Measurements from ENCODE around the gene PLCH1. TPM values are rescaled to one million over a fixed set of nuclear protein-coding genes. Genes with fewer than 3 reads are reported as not detected.
A peak's percentile ranks its signal among the peaks of the same experiment; 100 is the strongest.

Gene PLCH1
- total RNA-seq, 1 experiment from 2014 or later, result 0.34 TPM

DNA sequence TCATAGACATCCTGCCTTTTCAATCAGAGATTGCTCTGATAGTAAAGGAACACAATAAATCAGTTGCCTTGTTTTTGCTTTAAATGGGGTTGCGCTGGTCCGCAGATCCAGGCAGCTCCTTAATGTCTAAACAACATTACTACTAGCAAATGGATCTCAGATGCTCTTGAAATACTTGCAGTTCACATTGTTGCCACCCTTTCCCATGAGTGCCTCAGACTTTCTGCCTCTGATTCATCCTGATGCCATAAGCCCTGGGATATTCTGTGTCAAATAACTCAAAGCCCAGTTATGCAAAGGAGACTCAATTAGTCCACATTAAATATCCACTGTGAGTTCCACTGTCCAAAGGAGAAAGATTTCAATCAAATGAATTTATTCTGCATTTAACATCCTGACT lies 196.7 kb downstream of the PLCH1 start:
- H3K27me3 ChIP-seq (ENCODE audit: low read length), result no peaks in the 10 kb centered on the region
- H3K4me2 ChIP-seq (ENCODE audit: low read depth, low read length, poor library complexity, severe bottlenecking), result no peak overlapping the region
- H3K4me3 ChIP-seq (ENCODE audit: low read length), result no peak overlapping the region
- H3K36me3 ChIP-seq (ENCODE audit: insufficient read depth, low read length), result no peaks in the 10 kb centered on the region
- H2AFZ ChIP-seq (ENCODE audit: low read length), result no peak overlapping the region
- DNase-seq, result no peak
- no peaks in the 10 kb centered on the region for H3K79me2 ChIP-seq (ENCODE audit: low read length)
- no peaks in the 10 kb centered on the region for H3K4me1 ChIP-seq (ENCODE audit: low read length)
- H4K20me1 ChIP-seq (ENCODE audit: insufficient read depth, low read depth, low read length), result no peaks in the 10 kb centered on the region
- no peak overlapping the region for H3K9ac ChIP-seq (ENCODE audit: low read length)
- no peak overlapping the region for H3K27ac ChIP-seq (ENCODE audit: low read length)
- no peaks in the 10 kb centered on the region for H3K9me2 ChIP-seq (replicated peaks; ENCODE audit: insufficient read depth, low read length)
- no peaks in the 10 kb centered on the region for H3K9me3 ChIP-seq (ENCODE audit: low read length)

DNA sequence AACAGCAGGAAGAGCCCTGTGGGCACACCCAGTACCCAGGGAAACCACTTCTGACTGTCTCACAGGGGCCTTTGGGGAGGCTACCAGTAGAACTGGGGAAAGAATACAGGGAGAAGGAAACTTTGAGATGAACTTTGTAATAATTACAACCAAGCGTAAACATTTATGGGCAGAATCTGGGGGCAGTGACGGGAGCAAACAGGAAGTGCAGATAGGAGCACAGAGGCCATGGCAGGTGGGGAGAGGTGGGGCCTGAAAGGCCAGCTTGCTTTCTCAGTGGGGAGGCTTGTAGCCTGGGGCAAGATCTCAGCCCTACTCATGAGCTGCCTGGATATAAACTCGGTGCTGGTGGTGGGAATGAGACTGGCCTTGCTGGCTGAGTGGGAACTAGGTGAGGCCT lies 209.8 kb downstream of the PLCH1 start:
- no peak for DNase-seq
- no peak overlapping the region for H3K4me2 ChIP-seq (ENCODE audit: low read depth, low read length, poor library complexity, severe bottlenecking)
- H3K4me3 ChIP-seq (ENCODE audit: low read length), result no peak overlapping the region
- no peak overlapping the region for H2AFZ ChIP-seq (ENCODE audit: low read length)
- H3K9ac ChIP-seq (ENCODE audit: low read length), result no peak overlapping the region
- no peaks in the 10 kb centered on the region for H4K20me1 ChIP-seq (ENCODE audit: insufficient read depth, low read depth, low read length)
- no peaks in the 10 kb centered on the region for H3K79me2 ChIP-seq (ENCODE audit: low read length)
- no peaks in the 10 kb centered on the region for H3K4me1 ChIP-seq (ENCODE audit: low read length)
- no peak overlapping the region for H3K27ac ChIP-seq (ENCODE audit: low read length)
- H3K9me3 ChIP-seq (ENCODE audit: low read length), result no peaks in the 10 kb centered on the region
- H3K27me3 ChIP-seq (ENCODE audit: low read length), result no peaks in the 10 kb centered on the region
- H3K36me3 ChIP-seq (ENCODE audit: insufficient read depth, low read length), result no peaks in the 10 kb centered on the region
- H3K9me2 ChIP-seq (replicated peaks; ENCODE audit: insufficient read depth, low read length), result no peaks in the 10 kb centered on the region

- Histone ChIP-seq H3K27ac (ENCODE audit: low read length) (no peak overlapping the region), H4K20me1 (ENCODE audit: insufficient read depth, low read depth, low read length) (no peaks in the 10 kb centered on the region), H3K9me3 (ENCODE audit: low read length) (no peaks in the 10 kb centered on the region), H3K79me2 (ENCODE audit: low read length) (no peaks in the 10 kb centered on the region), H3K4me3 (ENCODE audit: low read length) (no peak overlapping the region), H3K4me1 (ENCODE audit: low read length) (no peaks in the 10 kb centered on the region), H3K9me2 (replicated peaks; ENCODE audit: insufficient read depth, low read length) (no peaks in the 10 kb centered on the region), H3K36me3 (ENCODE audit: insufficient read depth, low read length) (no peaks in the 10 kb centered on the region), H3K4me2 (ENCODE audit: low read depth, low read length, poor library complexity, severe bottlenecking) (no peak overlapping the region), H3K9ac (ENCODE audit: low read length) (no peak overlapping the region), H2AFZ (ENCODE audit: low read length) (no peak overlapping the region), H3K27me3 (ENCODE audit: low read length) (no peaks in the 10 kb centered on the region)
- no peak for DNase-seq
These were observed 216.3 kb downstream of the PLCH1 start for GRCh38 chr3:155528579-155528978.

DNA sequence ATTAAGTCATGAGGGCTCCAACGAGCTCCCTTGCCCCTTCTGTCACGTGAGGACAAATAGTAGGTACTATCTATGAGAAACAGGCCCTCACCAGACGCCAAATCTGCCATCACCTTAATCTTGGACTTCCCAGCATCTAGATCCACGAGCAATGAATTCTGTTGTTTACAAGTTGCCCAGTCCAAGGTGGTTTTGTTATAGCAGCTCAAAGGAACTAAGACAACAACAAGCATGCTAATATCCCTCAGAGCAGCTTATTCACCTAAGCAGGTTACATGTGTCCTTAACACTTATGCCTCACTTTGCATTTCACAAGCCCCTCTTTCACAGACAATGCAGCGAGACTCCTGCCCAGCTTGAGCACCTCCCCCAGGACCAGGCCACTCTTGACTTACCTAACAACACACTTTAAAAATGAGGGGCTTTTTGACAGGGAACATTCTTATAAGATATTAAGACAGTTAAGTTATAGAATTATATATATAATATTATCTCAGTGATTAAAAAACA lies 219.5 kb downstream of the PLCH1 start:
- DNase-seq, result peak; percentile 2
- Histone ChIP-seq H3K27me3 (ENCODE audit: low read length) (no peaks in the 10 kb centered on the region), H3K9me2 (replicated peaks; ENCODE audit: insufficient read depth, low read length) (no peaks in the 10 kb centered on the region), H3K36me3 (ENCODE audit: insufficient read depth, low read length) (no peaks in the 10 kb centered on the region), H3K9ac (ENCODE audit: low read length) (no peak overlapping the region), H3K27ac (ENCODE audit: low read length) (no peak overlapping the region), H2AFZ (ENCODE audit: low read length) (no peak overlapping the region), H3K79me2 (ENCODE audit: low read length) (no peaks in the 10 kb centered on the region), H4K20me1 (ENCODE audit: insufficient read depth, low read depth, low read length) (no peaks in the 10 kb centered on the region), H3K4me1 (ENCODE audit: low read length) (no peaks in the 10 kb centered on the region), H3K9me3 (ENCODE audit: low read length) (no peaks in the 10 kb centered on the region), H3K4me3 (ENCODE audit: low read length) (no peak overlapping the region), H3K4me2 (ENCODE audit: low read depth, low read length, poor library complexity, severe bottlenecking) (no peak overlapping the region)

DNA sequence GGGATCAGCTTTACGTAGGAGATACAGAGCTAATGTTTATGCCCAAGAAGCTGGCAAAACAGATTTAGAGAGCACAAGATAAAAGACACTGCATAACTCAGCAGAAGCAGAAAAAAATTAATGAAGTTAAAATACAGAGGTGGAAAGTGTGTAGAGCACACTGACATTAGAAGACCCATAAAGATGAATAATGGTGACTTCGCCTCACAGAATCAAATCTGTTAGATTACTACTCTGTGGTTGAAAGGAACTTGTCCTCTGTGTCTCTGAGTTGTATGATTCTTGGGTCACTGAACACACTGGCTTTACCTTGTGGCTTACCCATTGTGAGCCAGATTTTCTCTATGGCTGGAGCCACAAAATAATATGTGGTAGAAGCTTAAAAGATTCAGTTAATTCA lies 224.4 kb downstream of the PLCH1 start:
- no peak overlapping the region for H3K27ac ChIP-seq (ENCODE audit: low read length)
- H4K20me1 ChIP-seq (ENCODE audit: insufficient read depth, low read depth, low read length), result no peaks in the 10 kb centered on the region
- H3K9ac ChIP-seq (ENCODE audit: low read length), result no peak overlapping the region
- no peaks in the 10 kb centered on the region for H3K9me3 ChIP-seq (ENCODE audit: low read length)
- no peak overlapping the region for H3K4me3 ChIP-seq (ENCODE audit: low read length)
- no peaks in the 10 kb centered on the region for H3K36me3 ChIP-seq (ENCODE audit: insufficient read depth, low read length)
- no peaks in the 10 kb centered on the region for H3K27me3 ChIP-seq (ENCODE audit: low read length)
- H3K4me1 ChIP-seq (ENCODE audit: low read length), result no peaks in the 10 kb centered on the region
- H3K9me2 ChIP-seq (replicated peaks; ENCODE audit: insufficient read depth, low read length), result no peaks in the 10 kb centered on the region
- no peak for DNase-seq
- no peak overlapping the region for H3K4me2 ChIP-seq (ENCODE audit: low read depth, low read length, poor library complexity, severe bottlenecking)
- H3K79me2 ChIP-seq (ENCODE audit: low read length), result no peaks in the 10 kb centered on the region
- H2AFZ ChIP-seq (ENCODE audit: low read length), result no peak overlapping the region

- H3K36me3 ChIP-seq (ENCODE audit: insufficient read depth, low read length), result no peaks in the 10 kb centered on the region
- H4K20me1 ChIP-seq (ENCODE audit: insufficient read depth, low read depth, low read length), result no peaks in the 10 kb centered on the region
- H3K4me3 ChIP-seq (ENCODE audit: low read length), result no peak overlapping the region
- H3K4me2 ChIP-seq (ENCODE audit: low read depth, low read length, poor library complexity, severe bottlenecking), result no peak overlapping the region
- H3K27ac ChIP-seq (ENCODE audit: low read length), result no peak overlapping the region
- H3K4me1 ChIP-seq (ENCODE audit: low read length), result no peaks in the 10 kb centered on the region
- H3K9ac ChIP-seq (ENCODE audit: low read length), result no peak overlapping the region
- no peaks in the 10 kb centered on the region for H3K9me3 ChIP-seq (ENCODE audit: low read length)
- no peaks in the 10 kb centered on the region for H3K79me2 ChIP-seq (ENCODE audit: low read length)
- no peak overlapping the region for H2AFZ ChIP-seq (ENCODE audit: low read length)
- no peak for DNase-seq
- no peaks in the 10 kb centered on the region for H3K27me3 ChIP-seq (ENCODE audit: low read length)
- no peaks in the 10 kb centered on the region for H3K9me2 ChIP-seq (replicated peaks; ENCODE audit: insufficient read depth, low read length)
These were observed 225.8 kb downstream of the PLCH1 start for GRCh38 chr3:155519078-155519477.

DNA sequence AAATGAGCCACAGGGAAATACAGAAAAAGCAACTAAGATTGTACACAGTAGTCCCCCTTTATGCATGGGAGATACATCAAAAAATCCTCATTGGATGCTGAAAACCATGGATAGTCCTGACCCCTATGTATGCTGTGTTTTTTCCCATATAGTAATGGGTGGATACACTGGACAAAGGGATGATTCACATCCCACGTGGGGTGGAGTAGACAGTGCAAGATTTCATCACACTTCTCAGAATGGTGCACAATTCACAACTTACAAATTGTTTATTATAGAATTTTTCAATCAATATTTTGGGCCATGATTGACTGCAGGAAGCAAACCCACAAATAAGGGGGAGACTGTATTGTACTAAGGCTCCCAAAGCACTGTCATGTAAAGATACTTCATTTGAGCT lies 227.0 kb downstream of the PLCH1 start:
- Histone ChIP-seq H3K9me2 (replicated peaks; ENCODE audit: insufficient read depth, low read length) (no peaks in the 10 kb centered on the region), H2AFZ (ENCODE audit: low read length) (no peak overlapping the region), H3K9ac (ENCODE audit: low read length) (no peak overlapping the region), H3K36me3 (ENCODE audit: insufficient read depth, low read length) (no peaks in the 10 kb centered on the region), H3K4me3 (ENCODE audit: low read length) (no peak overlapping the region), H3K9me3 (ENCODE audit: low read length) (no peaks in the 10 kb centered on the region), H3K4me1 (ENCODE audit: low read length) (no peaks in the 10 kb centered on the region), H3K27ac (ENCODE audit: low read length) (no peak overlapping the region), H3K4me2 (ENCODE audit: low read depth, low read length, poor library complexity, severe bottlenecking) (no peak overlapping the region), H3K79me2 (ENCODE audit: low read length) (no peaks in the 10 kb centered on the region), H4K20me1 (ENCODE audit: insufficient read depth, low read depth, low read length) (no peaks in the 10 kb centered on the region), H3K27me3 (ENCODE audit: low read length) (no peaks in the 10 kb centered on the region)
- no peak for DNase-seq

DNA sequence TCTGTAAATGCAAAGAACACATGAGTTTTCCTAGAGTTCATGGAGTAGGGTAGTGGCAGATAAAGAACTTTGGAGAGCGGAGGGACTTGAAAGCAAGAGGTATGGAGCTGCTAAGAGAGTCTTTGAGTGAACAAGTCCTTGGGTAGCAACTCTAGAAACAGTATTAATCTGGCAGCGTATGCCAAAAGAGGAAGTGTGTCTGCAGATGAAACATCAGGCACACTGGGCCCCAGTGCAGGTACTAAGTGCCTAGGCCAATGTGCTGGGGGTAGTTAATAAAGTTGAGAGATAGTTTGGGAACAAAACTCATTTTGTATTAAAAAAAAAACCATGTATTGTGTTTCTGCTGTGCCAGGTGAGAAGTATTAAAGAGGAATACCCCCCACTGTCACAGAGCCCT lies 228.4 kb downstream of the PLCH1 start:
- no peak overlapping the region for H3K4me2 ChIP-seq (ENCODE audit: low read depth, low read length, poor library complexity, severe bottlenecking)
- H3K4me3 ChIP-seq (ENCODE audit: low read length), result no peak overlapping the region
- H2AFZ ChIP-seq (ENCODE audit: low read length), result no peak overlapping the region
- no peaks in the 10 kb centered on the region for H4K20me1 ChIP-seq (ENCODE audit: insufficient read depth, low read depth, low read length)
- H3K27me3 ChIP-seq (ENCODE audit: low read length), result no peaks in the 10 kb centered on the region
- H3K27ac ChIP-seq (ENCODE audit: low read length), result no peak overlapping the region
- H3K9ac ChIP-seq (ENCODE audit: low read length), result no peak overlapping the region
- DNase-seq, result no peak
- no peaks in the 10 kb centered on the region for H3K4me1 ChIP-seq (ENCODE audit: low read length)
- no peaks in the 10 kb centered on the region for H3K9me2 ChIP-seq (replicated peaks; ENCODE audit: insufficient read depth, low read length)
- H3K36me3 ChIP-seq (ENCODE audit: insufficient read depth, low read length), result no peaks in the 10 kb centered on the region
- H3K9me3 ChIP-seq (ENCODE audit: low read length), result no peaks in the 10 kb centered on the region
- H3K79me2 ChIP-seq (ENCODE audit: low read length), result no peaks in the 10 kb centered on the region

- Histone ChIP-seq H3K9ac (ENCODE audit: low read length) (no peak overlapping the region), H4K20me1 (ENCODE audit: insufficient read depth, low read depth, low read length) (no peaks in the 10 kb centered on the region), H3K9me3 (ENCODE audit: low read length) (no peaks in the 10 kb centered on the region), H3K27ac (ENCODE audit: low read length) (no peak overlapping the region), H3K4me3 (ENCODE audit: low read length) (no peak overlapping the region), H3K4me1 (ENCODE audit: low read length) (no peaks in the 10 kb centered on the region), H3K79me2 (ENCODE audit: low read length) (no peaks in the 10 kb centered on the region), H2AFZ (ENCODE audit: low read length) (no peak overlapping the region), H3K36me3 (ENCODE audit: insufficient read depth, low read length) (no peaks in the 10 kb centered on the region), H3K27me3 (ENCODE audit: low read length) (no peaks in the 10 kb centered on the region), H3K9me2 (replicated peaks; ENCODE audit: insufficient read depth, low read length) (no peaks in the 10 kb centered on the region), H3K4me2 (ENCODE audit: low read depth, low read length, poor library complexity, severe bottlenecking) (no peak overlapping the region)
- DNase-seq, result no peak
These were observed 232.0 kb downstream of the PLCH1 start for GRCh38 chr3:155512867-155513261.

All from Karpas-422 (cell line).